MM.1S (cell line): ENCODE measurements around the gene SDHB.

Source experiments
- DNase-seq: peaks from one replicate; pipeline ENCODE4 v3.0.0-alpha.2; 2015
- H2AFZ ChIP-seq: fragments of 300-600 bp; sonication (generic); 2 replicates; pipeline ENCODE4 v1.6.0; 2016; ENCODE audit warnings: antibody characterized with exemption, low read length
- H3F3A ChIP-seq: fragments of 300-600 bp; sonication (generic); 2 replicates; pipeline ENCODE4 v1.6.1; 2016; ENCODE audit warnings: mild to moderate bottlenecking, antibody characterized with exemption, low read length, moderate library complexity, mixed read lengths; ENCODE audit not compliant: insufficient read depth
- H3K27ac ChIP-seq: fragments of 300-600 bp; sonication (generic); 2 replicates; pipeline ENCODE4 v1.5.1; 2016; ENCODE audit warnings: mild to moderate bottlenecking, low read length
- H3K27me3 ChIP-seq: fragments of 300-600 bp; sonication (generic); replicated peaks from 2 replicates; pipeline ENCODE4 v1.6.0; 2016; ENCODE audit warnings: low read length; ENCODE audit not compliant: insufficient read depth
- H3K36me3 ChIP-seq: fragments of 300-600 bp; sonication (generic); replicated peaks from 2 replicates; pipeline ENCODE4 v1.6.1; 2016; ENCODE audit warnings: mild to moderate bottlenecking, low read length, mixed read lengths; ENCODE audit not compliant: insufficient read depth
- H3K4me1 ChIP-seq: fragments of 300-600 bp; sonication (generic); 2 replicates; pipeline ENCODE4 v1.6.1; 2016; ENCODE audit warnings: low read length, mixed read lengths
- H3K4me2 ChIP-seq: fragments of 300-600 bp; sonication (generic); 2 replicates; pipeline ENCODE4 v1.6.0; 2016; ENCODE audit warnings: low read depth, low read length
- H3K4me3 ChIP-seq: fragments of 300-600 bp; sonication (generic); 2 replicates; pipeline ENCODE4 v1.5.1; 2016; ENCODE audit warnings: low read length, mixed read lengths
- H3K79me2 ChIP-seq: fragments of 300-600 bp; sonication (generic); 2 replicates; pipeline ENCODE4 v1.6.1; 2016; ENCODE audit warnings: mixed run types, low read length, mixed read lengths
- H3K9ac ChIP-seq: fragments of 300-600 bp; sonication (generic); 2 replicates; pipeline ENCODE4 v1.6.1; 2016; ENCODE audit warnings: low read length, mixed read lengths
- H3K9me2 ChIP-seq: fragments of 300-600 bp; sonication (generic); replicated peaks from 2 replicates; pipeline ENCODE4 v1.6.1; 2016; ENCODE audit warnings: mild to moderate bottlenecking, low read length, mixed read lengths; ENCODE audit not compliant: insufficient read depth
- H3K9me3 ChIP-seq: fragments of 300-600 bp; sonication (generic); replicated peaks from 2 replicates; pipeline ENCODE4 v1.6.1; 2016; ENCODE audit warnings: mild to moderate bottlenecking, low read length, mixed read lengths; ENCODE audit not compliant: insufficient read depth
- H4K20me1 ChIP-seq: fragments of 300-600 bp; sonication (generic); 2 replicates; pipeline ENCODE4 v1.6.1; 2016; ENCODE audit warnings: mild to moderate bottlenecking, low read length, moderate library complexity, mixed read lengths; ENCODE audit not compliant: insufficient read depth
- EZH2 ChIP-seq: fragments of 300-600 bp; sonication (generic); optimal IDR thresholded peaks from 2 replicates; pipeline ENCODE3; 2017; ENCODE audit warnings: low read depth, mild to moderate bottlenecking, antibody characterized with exemption, low read length, mixed read lengths
- EZH2phosphoT487 ChIP-seq: fragments of 300-600 bp; sonication (generic); IDR thresholded peaks from 2 replicates; pipeline ENCODE4 v1.6.1; 2018; ENCODE audit warnings: antibody characterized with exemption, low read length
- TF ChIP-seq, protein P1 (sequence below): fragments of 300-600 bp; sonication (generic); IDR thresholded peaks from 2 replicates; pipeline ENCODE4 v1.5.1; 2016; ENCODE audit warnings: antibody characterized with exemption, low read length, mixed read lengths

The SDHB gene

GRCh38 chr1:17075470-17076255 lies 21.8 kb upstream of the SDHB start:
- no peaks in the 10 kb centered on the region for H3K9me2 ChIP-seq
- no peak overlapping the region for H3K27ac ChIP-seq
- H3F3A ChIP-seq: no peaks in the 10 kb centered on the region
- H3K4me2 ChIP-seq: no peak overlapping the region
- H4K20me1 ChIP-seq: no peaks in the 10 kb centered on the region
- no peaks in the 10 kb centered on the region for H3K79me2 ChIP-seq
- H3K9ac ChIP-seq: no peak overlapping the region
- peak; percentile 57 for DNase-seq
- H3K36me3 ChIP-seq: no peaks in the 10 kb centered on the region
- H2AFZ ChIP-seq: no peak overlapping the region
- H3K4me3 ChIP-seq: no peak overlapping the region
- TF ChIP-seq, protein P1, sequence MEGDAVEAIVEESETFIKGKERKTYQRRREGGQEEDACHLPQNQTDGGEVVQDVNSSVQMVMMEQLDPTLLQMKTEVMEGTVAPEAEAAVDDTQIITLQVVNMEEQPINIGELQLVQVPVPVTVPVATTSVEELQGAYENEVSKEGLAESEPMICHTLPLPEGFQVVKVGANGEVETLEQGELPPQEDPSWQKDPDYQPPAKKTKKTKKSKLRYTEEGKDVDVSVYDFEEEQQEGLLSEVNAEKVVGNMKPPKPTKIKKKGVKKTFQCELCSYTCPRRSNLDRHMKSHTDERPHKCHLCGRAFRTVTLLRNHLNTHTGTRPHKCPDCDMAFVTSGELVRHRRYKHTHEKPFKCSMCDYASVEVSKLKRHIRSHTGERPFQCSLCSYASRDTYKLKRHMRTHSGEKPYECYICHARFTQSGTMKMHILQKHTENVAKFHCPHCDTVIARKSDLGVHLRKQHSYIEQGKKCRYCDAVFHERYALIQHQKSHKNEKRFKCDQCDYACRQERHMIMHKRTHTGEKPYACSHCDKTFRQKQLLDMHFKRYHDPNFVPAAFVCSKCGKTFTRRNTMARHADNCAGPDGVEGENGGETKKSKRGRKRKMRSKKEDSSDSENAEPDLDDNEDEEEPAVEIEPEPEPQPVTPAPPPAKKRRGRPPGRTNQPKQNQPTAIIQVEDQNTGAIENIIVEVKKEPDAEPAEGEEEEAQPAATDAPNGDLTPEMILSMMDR: peak; percentile 68
- TF ChIP-seq EZH2phosphoT487: no peak
- no peaks in the 10 kb centered on the region for H3K4me1 ChIP-seq
- H3K27me3 ChIP-seq: peaks cover 50% of the 10 kb centered on the region
- no peaks in the 10 kb centered on the region for H3K9me3 ChIP-seq

GRCh38 chr1:17071794-17072193 lies 18.0 kb upstream of the SDHB start:
- no peak overlapping the region for H3K4me2 ChIP-seq
- no peaks in the 10 kb centered on the region for H4K20me1 ChIP-seq
- H3K9me3 ChIP-seq: no peaks in the 10 kb centered on the region
- DNase-seq: no peak
- H3F3A ChIP-seq: no peaks in the 10 kb centered on the region
- H3K36me3 ChIP-seq: no peaks in the 10 kb centered on the region
- H3K27ac ChIP-seq: no peak overlapping the region
- H2AFZ ChIP-seq: no peak overlapping the region
- no peaks in the 10 kb centered on the region for H3K9me2 ChIP-seq
- H3K4me3 ChIP-seq: no peak overlapping the region
- peaks cover 79% of the 10 kb centered on the region for H3K27me3 ChIP-seq
- no peaks in the 10 kb centered on the region for H3K4me1 ChIP-seq
- H3K79me2 ChIP-seq: no peaks in the 10 kb centered on the region
- no peak for TF ChIP-seq EZH2phosphoT487
- TF ChIP-seq, protein P1: no peak
- no peak for TF ChIP-seq EZH2
- H3K9ac ChIP-seq: no peak overlapping the region

- Histone ChIP-seq H3K4me1 (no peaks in the 10 kb centered on the region), H3F3A (no peaks in the 10 kb centered on the region), H3K9me3 (no peaks in the 10 kb centered on the region), H3K4me2 (no peak overlapping the region), H2AFZ (no peak overlapping the region), H3K79me2 (no peaks in the 10 kb centered on the region), H3K36me3 (no peaks in the 10 kb centered on the region), H3K9me2 (no peaks in the 10 kb centered on the region), H3K27ac (no peak overlapping the region), H3K4me3 (no peak overlapping the region), H3K9ac (no peak overlapping the region), H4K20me1 (no peaks in the 10 kb centered on the region), H3K27me3 (peaks cover 85% of the 10 kb centered on the region)
- no peak for DNase-seq
- TF ChIP-seq, protein P1: no peak
Measured at GRCh38 chr1:17070163-17070525, 16.3 kb upstream of the SDHB start.
